WTC11 (cell line): Measurements from ENCODE around the gene TBC1D22B.

Source experiments
- CREB1 ChIP-seq: sonication (generic); formaldehyde crosslinking; IDR thresholded peaks from 2 replicates; pipeline ENCODE4 v1.8.0; 2023; ENCODE audit warnings: mild to moderate bottlenecking, missing genetic modification reagents
- CTCF ChIP-seq: fragments of 200-600 bp; IDR thresholded peaks from 2 replicates; pipeline ENCODE4 v1.8.0; 2022; ENCODE audit warnings: antibody characterized with exemption
- FOXP1 ChIP-seq: sonication (generic); formaldehyde crosslinking; IDR thresholded peaks from 2 replicates; pipeline ENCODE4 v1.8.0; 2022; ENCODE audit warnings: missing genetic modification reagents, mild to moderate bottlenecking, moderate library complexity, borderline replicate concordance
- GABPB1 ChIP-seq: sonication (generic); formaldehyde crosslinking; IDR thresholded peaks from 2 replicates; pipeline ENCODE4 v1.8.1; 2023; ENCODE audit warnings: mild to moderate bottlenecking, missing genetic modification reagents
- NR2C2 ChIP-seq: sonication (generic); formaldehyde crosslinking; IDR thresholded peaks from 2 replicates; pipeline ENCODE4 v1.8.0; 2022; ENCODE audit warnings: mild to moderate bottlenecking, missing genetic modification reagents
- RELA ChIP-seq: sonication (generic); formaldehyde crosslinking; IDR thresholded peaks from 2 replicates; pipeline ENCODE4 v1.8.1; 2022; ENCODE audit warnings: missing genetic modification reagents, mild to moderate bottlenecking, borderline replicate concordance
- TEAD4 ChIP-seq: sonication (generic); formaldehyde crosslinking; IDR thresholded peaks from 2 replicates; pipeline ENCODE4 v1.8.0; 2022; ENCODE audit warnings: mild to moderate bottlenecking, missing genetic modification reagents
- ZBTB21 ChIP-seq: sonication (generic); formaldehyde crosslinking; IDR thresholded peaks from 2 replicates; pipeline ENCODE4 v1.8.1; 2023; ENCODE audit warnings: mild to moderate bottlenecking, missing genetic modification reagents, borderline replicate concordance
- ZBTB43 ChIP-seq: sonication (generic); formaldehyde crosslinking; IDR thresholded peaks from 2 replicates; pipeline ENCODE4 v1.8.1; 2023; ENCODE audit warnings: mild to moderate bottlenecking, missing genetic modification reagents
- ZNF263 ChIP-seq: sonication (generic); formaldehyde crosslinking; IDR thresholded peaks from 2 replicates; pipeline ENCODE4 v1.8.1; 2022; ENCODE audit warnings: low read depth, mild to moderate bottlenecking, moderate library complexity, missing genetic modification reagents
- TF ChIP-seq, protein P1 (sequence below): sonication (generic); formaldehyde crosslinking; IDR thresholded peaks from 2 replicates; pipeline ENCODE4 v1.8.1; 2022; ENCODE audit warnings: missing genetic modification reagents, borderline replicate concordance
- TF ChIP-seq, protein P2 (sequence below): sonication (generic); formaldehyde crosslinking; IDR thresholded peaks from 2 replicates; pipeline ENCODE4 v1.8.1; 2023; ENCODE audit warnings: mild to moderate bottlenecking, missing genetic modification reagents, borderline replicate concordance
- TF ChIP-seq, protein P3 (sequence below): sonication (generic); formaldehyde crosslinking; IDR thresholded peaks from 2 replicates; pipeline ENCODE4 v1.8.0; 2022; ENCODE audit warnings: missing genetic modification reagents
- TF ChIP-seq, protein P4 (sequence below): sonication (generic); formaldehyde crosslinking; IDR thresholded peaks from 2 replicates; pipeline ENCODE4 v1.8.0; 2023; ENCODE audit warnings: missing genetic modification reagents

DNA sequence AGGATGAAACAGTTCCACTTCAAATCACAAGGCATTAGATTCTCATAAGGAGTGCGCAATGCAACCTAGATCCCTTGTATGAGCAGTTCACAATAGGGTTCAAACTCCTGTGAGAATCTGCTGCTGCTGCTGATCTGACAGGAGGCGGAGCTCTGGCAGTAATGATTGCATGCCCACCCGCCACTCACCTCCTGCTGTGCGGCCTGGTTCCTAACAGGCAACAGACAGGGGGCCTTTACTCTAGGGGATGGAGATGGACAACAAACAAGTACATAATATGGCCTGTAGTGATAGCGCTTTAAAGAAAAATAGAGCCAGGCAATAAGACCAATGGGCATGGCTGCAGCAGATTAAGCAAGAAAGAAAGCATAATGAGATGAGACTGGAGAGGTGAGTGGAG, 2.7 kb upstream of the TBC1D22B start:
- TF ChIP-seq ZBTB43 (CRISPR knock-in tag), result no peak
- no peak for TF ChIP-seq RELA (CRISPR knock-in tag)
- no peak for TF ChIP-seq CTCF
- TF ChIP-seq, protein P1, sequence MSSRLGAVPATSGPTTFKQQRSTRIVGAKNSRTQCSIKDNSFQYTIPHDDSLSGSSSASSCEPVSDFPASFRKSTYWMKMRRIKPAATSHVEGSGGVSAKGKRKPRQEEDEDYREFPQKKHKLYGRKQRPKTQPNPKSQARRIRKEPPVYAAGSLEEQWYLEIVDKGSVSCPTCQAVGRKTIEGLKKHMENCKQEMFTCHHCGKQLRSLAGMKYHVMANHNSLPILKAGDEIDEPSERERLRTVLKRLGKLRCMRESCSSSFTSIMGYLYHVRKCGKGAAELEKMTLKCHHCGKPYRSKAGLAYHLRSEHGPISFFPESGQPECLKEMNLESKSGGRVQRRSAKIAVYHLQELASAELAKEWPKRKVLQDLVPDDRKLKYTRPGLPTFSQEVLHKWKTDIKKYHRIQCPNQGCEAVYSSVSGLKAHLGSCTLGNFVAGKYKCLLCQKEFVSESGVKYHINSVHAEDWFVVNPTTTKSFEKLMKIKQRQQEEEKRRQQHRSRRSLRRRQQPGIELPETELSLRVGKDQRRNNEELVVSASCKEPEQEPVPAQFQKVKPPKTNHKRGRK (CRISPR knock-in tag), result no peak
- TF ChIP-seq, protein P2, sequence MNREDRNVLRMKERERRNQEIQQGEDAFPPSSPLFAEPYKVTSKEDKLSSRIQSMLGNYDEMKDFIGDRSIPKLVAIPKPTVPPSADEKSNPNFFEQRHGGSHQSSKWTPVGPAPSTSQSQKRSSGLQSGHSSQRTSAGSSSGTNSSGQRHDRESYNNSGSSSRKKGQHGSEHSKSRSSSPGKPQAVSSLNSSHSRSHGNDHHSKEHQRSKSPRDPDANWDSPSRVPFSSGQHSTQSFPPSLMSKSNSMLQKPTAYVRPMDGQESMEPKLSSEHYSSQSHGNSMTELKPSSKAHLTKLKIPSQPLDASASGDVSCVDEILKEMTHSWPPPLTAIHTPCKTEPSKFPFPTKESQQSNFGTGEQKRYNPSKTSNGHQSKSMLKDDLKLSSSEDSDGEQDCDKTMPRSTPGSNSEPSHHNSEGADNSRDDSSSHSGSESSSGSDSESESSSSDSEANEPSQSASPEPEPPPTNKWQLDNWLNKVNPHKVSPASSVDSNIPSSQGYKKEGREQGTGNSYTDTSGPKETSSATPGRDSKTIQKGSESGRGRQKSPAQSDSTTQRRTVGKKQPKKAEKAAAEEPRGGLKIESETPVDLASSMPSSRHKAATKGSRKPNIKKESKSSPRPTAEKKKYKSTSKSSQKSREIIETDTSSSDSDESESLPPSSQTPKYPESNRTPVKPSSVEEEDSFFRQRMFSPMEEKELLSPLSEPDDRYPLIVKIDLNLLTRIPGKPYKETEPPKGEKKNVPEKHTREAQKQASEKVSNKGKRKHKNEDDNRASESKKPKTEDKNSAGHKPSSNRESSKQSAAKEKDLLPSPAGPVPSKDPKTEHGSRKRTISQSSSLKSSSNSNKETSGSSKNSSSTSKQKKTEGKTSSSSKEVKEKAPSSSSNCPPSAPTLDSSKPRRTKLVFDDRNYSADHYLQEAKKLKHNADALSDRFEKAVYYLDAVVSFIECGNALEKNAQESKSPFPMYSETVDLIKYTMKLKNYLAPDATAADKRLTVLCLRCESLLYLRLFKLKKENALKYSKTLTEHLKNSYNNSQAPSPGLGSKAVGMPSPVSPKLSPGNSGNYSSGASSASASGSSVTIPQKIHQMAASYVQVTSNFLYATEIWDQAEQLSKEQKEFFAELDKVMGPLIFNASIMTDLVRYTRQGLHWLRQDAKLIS (CRISPR knock-in tag), result no peak
- no peak for TF ChIP-seq ZBTB21
- no peak for TF ChIP-seq FOXP1
- no peak for TF ChIP-seq CREB1 (CRISPR knock-in tag)
- TF ChIP-seq NR2C2 (CRISPR knock-in tag), result no peak
- TF ChIP-seq GABPB1 (CRISPR knock-in tag), result no peak
- TF ChIP-seq, protein P3, sequence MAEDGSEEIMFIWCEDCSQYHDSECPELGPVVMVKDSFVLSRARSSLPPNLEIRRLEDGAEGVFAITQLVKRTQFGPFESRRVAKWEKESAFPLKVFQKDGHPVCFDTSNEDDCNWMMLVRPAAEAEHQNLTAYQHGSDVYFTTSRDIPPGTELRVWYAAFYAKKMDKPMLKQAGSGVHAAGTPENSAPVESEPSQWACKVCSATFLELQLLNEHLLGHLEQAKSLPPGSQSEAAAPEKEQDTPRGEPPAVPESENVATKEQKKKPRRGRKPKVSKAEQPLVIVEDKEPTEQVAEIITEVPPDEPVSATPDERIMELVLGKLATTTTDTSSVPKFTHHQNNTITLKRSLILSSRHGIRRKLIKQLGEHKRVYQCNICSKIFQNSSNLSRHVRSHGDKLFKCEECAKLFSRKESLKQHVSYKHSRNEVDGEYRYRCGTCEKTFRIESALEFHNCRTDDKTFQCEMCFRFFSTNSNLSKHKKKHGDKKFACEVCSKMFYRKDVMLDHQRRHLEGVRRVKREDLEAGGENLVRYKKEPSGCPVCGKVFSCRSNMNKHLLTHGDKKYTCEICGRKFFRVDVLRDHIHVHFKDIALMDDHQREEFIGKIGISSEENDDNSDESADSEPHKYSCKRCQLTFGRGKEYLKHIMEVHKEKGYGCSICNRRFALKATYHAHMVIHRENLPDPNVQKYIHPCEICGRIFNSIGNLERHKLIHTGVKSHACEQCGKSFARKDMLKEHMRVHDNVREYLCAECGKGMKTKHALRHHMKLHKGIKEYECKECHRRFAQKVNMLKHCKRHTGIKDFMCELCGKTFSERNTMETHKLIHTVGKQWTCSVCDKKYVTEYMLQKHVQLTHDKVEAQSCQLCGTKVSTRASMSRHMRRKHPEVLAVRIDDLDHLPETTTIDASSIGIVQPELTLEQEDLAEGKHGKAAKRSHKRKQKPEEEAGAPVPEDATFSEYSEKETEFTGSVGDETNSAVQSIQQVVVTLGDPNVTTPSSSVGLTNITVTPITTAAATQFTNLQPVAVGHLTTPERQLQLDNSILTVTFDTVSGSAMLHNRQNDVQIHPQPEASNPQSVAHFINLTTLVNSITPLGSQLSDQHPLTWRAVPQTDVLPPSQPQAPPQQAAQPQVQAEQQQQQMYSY (CRISPR knock-in tag), result no peak
- TF ChIP-seq ZNF263 (CRISPR knock-in tag), result no peak
- TF ChIP-seq TEAD4 (CRISPR knock-in tag), result no peak
- TF ChIP-seq, protein P4, sequence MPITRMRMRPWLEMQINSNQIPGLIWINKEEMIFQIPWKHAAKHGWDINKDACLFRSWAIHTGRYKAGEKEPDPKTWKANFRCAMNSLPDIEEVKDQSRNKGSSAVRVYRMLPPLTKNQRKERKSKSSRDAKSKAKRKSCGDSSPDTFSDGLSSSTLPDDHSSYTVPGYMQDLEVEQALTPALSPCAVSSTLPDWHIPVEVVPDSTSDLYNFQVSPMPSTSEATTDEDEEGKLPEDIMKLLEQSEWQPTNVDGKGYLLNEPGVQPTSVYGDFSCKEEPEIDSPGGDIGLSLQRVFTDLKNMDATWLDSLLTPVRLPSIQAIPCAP (CRISPR knock-in tag), result no peak
